T-helper 9 cell (primary cell): Measurements from ENCODE around the gene ERG.

Source experiments
- DNase-seq: peaks from one replicate; pipeline ENCODE4 v3.0.0-alpha.2; 2020

ERG gene

GRCh38 chr21:38499296-38499695 is 1.0 kb upstream of the ERG start:
- no peak for DNase-seq

GRCh38 chr21:38496224-38496623 is 2.1 kb downstream of the ERG start:
- DNase-seq: no peak

- no peak for DNase-seq
Measured at GRCh38 chr21:38495696-38496095, 2.6 kb downstream of the ERG start.

- no peak for DNase-seq
Measured at GRCh38 chr21:38495242-38495641, 3.0 kb downstream of the ERG start.

GRCh38 chr21:38494703-38495102 is 3.6 kb downstream of the ERG start:
- DNase-seq: no peak

GRCh38 chr21:38494251-38494642 is 4.0 kb downstream of the ERG start:
- no peak for DNase-seq

- no peak for DNase-seq
Measured at GRCh38 chr21:38493549-38494250, 4.6 kb downstream of the ERG start.

GRCh38 chr21:38492007-38492406 is 6.3 kb downstream of the ERG start:
- DNase-seq: no peak

- no peak for DNase-seq
Measured at GRCh38 chr21:38491536-38491935, 6.7 kb downstream of the ERG start.

- no peak for DNase-seq
Measured at GRCh38 chr21:38490411-38491020, 7.8 kb downstream of the ERG start.

GRCh38 chr21:38489729-38490128 is 8.5 kb downstream of the ERG start:
- no peak for DNase-seq

GRCh38 chr21:38489271-38489652 is 9.0 kb downstream of the ERG start:
- DNase-seq: no peak

GRCh38 chr21:38488640-38489270 is 9.5 kb downstream of the ERG start:
- DNase-seq: no peak

GRCh38 chr21:38487901-38488639 is 10.2 kb downstream of the ERG start:
- DNase-seq: no peak

- DNase-seq: no peak
Measured at GRCh38 chr21:38486706-38487105, 11.6 kb downstream of the ERG start.

- no peak for DNase-seq
Measured at GRCh38 chr21:38486221-38486620, 12.1 kb downstream of the ERG start.

GRCh38 chr21:38479641-38480525 is 18.4 kb downstream of the ERG start:
- no peak for DNase-seq

GRCh38 chr21:38478782-38479181 is 19.5 kb downstream of the ERG start:
- DNase-seq: no peak

GRCh38 chr21:38477226-38477625 is 21.1 kb downstream of the ERG start:
- no peak for DNase-seq

GRCh38 chr21:38476385-38476784 is 21.9 kb downstream of the ERG start:
- DNase-seq: no peak

GRCh38 chr21:38475519-38475918 is 22.8 kb downstream of the ERG start:
- DNase-seq: no peak

GRCh38 chr21:38474796-38475195 is 23.5 kb downstream of the ERG start:
- DNase-seq: no peak

- no peak for DNase-seq
Measured at GRCh38 chr21:38474124-38474523, 24.2 kb downstream of the ERG start.
